Upper lobe of left lung (tissue), 6 donors: Measurements from ENCODE around the gene TCF7L2. TPM values are rescaled to one million over a fixed set of nuclear protein-coding genes. Genes with fewer than 3 reads are reported as not detected.
A peak's percentile ranks its signal among the peaks of the same experiment; 100 is the strongest.

ENCODE experiments used
- ATAC-seq, 2 donors: fragments of 200-7000 bp; cut with Tn5 transposase; one replicate each; pipeline ENCODE4 v1.9.1; 2022; ENCODE audit warnings: mild to moderate bottlenecking in 2 of 2, moderate library complexity in 2 of 2; ENCODE audit not compliant: low FRiP score in 2 of 2
- DNase-seq, 2 donors: peaks; one replicate each; pipeline ENCODE4 v3.0.0-alpha.2; 2019 to 2020
- H3K27ac ChIP-seq, 4 donors: fragments of 200-600 bp; sonication (generic); one replicate each; pipeline ENCODE4 v1.5.1; 2016 to 2019
- H3K27me3 ChIP-seq, 4 donors: fragments of 200-600 bp; sonication (generic); one replicate each; pipeline ENCODE4 v1.5.1; 2017 to 2019
- H3K36me3 ChIP-seq, 4 donors: fragments of 200-600 bp; sonication (generic); one replicate each; pipeline ENCODE4 v1.5.1; 2016 to 2019
- H3K4me1 ChIP-seq, 4 donors: fragments of 200-600 bp; sonication (generic); one replicate each; pipeline ENCODE4 v1.5.1; 2018 to 2019
- H3K4me3 ChIP-seq, 4 donors: fragments of 200-600 bp; sonication (generic); one replicate each; pipeline ENCODE4 v1.5.1; 2017 to 2019; ENCODE audit warnings: mild to moderate bottlenecking in 2 of 4, moderate library complexity in 1 of 4
- H3K9me3 ChIP-seq, 4 donors: fragments of 200-600 bp; sonication (generic); one replicate each; pipeline ENCODE4 v1.5.1; 2018 to 2019
- EP300 ChIP-seq, 4 donors: sonication (generic); formaldehyde crosslinking; IDR thresholded peaks; one replicate each; pipeline ENCODE4 v1.5.1; 2017; ENCODE audit warnings: antibody characterized with exemption in 4 of 4, control low read depth in 2 of 4
- POLR2A ChIP-seq, 4 donors: fragments of 450-650 bp; IDR thresholded peaks; one replicate each; pipeline ENCODE4 v1.5.1; 2016 to 2017; ENCODE audit warnings: antibody characterized with exemption in 4 of 4, mild to moderate bottlenecking in 2 of 4
- POLR2AphosphoS5 ChIP-seq, 2 donors: sonication (generic); formaldehyde crosslinking; IDR thresholded peaks; one replicate each; pipeline ENCODE4 v1.5.1; 2017; ENCODE audit warnings: antibody characterized with exemption in 2 of 2
- WGBS, 2 donors: methylation state at CpG; one replicate each; pipeline ENCODE4 v1.1.5; 2017 to 2018; 5-methylcytosine and 5-hydroxymethylcytosine counted together
- total RNA-seq, 6 donors: library from RNA; depleted of rRNA in 4 of 6; stranded (reverse); fragments of >200 nt in 4 of 6; gene quantifications; one replicate each; pipeline versions ENCODE4 v1.1.0 to v1.2.1, GENCODE V29; 2016 to 2021
- TF ChIP-seq, protein P1 (sequence below), 6 experiments: fragments of 450-650 bp in 4 of 6; fragments of 200-600 bp in 2 of 6; sonication (generic) in 2 of 6; IDR thresholded peaks; one replicate each; pipeline ENCODE4 v1.5.1; 2016 to 2019; ENCODE audit warnings: antibody characterized with exemption in 6 of 6
- donor health status: DM: no; HTN: no; CAD: no; lungs with moderate emphysema.
- donor health status: DM: no; HTN: yes; CAD: no; lungs with severe emphysema.

The TCF7L2 gene
- total RNA-seq, 6 donors from 2014 or later, result 15.5 to 80.3 (median 48.1) TPM

DNA sequence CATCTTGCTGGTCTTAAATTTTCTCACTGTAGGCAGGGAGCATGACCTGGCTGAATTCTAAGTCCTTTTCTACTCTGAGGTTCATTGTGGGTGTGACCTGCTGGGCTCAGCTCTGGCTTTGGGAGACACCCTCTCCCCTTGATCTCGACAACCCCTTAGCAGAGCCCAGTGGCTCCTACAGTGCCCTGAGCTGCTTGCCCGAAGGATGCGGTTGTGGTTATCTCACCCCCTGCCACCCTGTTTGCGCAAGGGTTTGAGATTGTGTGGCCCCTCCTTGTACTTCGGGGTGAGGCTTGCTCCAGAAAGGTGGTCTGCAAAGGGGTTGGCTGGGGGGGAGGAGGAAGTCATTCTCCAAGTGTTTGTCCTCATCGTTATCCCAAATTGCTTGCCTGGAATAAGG is 55.3 kb downstream of the TCF7L2 start:
- Histone ChIP-seq H3K27ac (no peak overlapping the region), H3K4me1 (peaks cover 13 to 43% (median 25%) of the 10 kb centered on the region in 4 donors), H3K9me3 (no peaks in the 10 kb centered on the region), H3K4me3 (no peak overlapping the region), H3K36me3 (no peaks in the 10 kb centered on the region), H3K27me3 (no peaks in the 10 kb centered on the region)
- TF ChIP-seq, protein P1, sequence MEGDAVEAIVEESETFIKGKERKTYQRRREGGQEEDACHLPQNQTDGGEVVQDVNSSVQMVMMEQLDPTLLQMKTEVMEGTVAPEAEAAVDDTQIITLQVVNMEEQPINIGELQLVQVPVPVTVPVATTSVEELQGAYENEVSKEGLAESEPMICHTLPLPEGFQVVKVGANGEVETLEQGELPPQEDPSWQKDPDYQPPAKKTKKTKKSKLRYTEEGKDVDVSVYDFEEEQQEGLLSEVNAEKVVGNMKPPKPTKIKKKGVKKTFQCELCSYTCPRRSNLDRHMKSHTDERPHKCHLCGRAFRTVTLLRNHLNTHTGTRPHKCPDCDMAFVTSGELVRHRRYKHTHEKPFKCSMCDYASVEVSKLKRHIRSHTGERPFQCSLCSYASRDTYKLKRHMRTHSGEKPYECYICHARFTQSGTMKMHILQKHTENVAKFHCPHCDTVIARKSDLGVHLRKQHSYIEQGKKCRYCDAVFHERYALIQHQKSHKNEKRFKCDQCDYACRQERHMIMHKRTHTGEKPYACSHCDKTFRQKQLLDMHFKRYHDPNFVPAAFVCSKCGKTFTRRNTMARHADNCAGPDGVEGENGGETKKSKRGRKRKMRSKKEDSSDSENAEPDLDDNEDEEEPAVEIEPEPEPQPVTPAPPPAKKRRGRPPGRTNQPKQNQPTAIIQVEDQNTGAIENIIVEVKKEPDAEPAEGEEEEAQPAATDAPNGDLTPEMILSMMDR (IDR thresholded peaks at IDR 0.05), result no peak
- TF ChIP-seq EP300 (IDR thresholded peaks at IDR 0.05), result no peak
- no peak for TF ChIP-seq POLR2AphosphoS5 (IDR thresholded peaks at IDR 0.05)
- no peak for TF ChIP-seq POLR2A (IDR thresholded peaks at IDR 0.05)
- 59 to 62% methylated on average over 6 of the region's 6 CpGs for whole genome bisulfite sequencing, 2 donors
- DNase-seq (no peak), ATAC-seq (no peak)

DNA sequence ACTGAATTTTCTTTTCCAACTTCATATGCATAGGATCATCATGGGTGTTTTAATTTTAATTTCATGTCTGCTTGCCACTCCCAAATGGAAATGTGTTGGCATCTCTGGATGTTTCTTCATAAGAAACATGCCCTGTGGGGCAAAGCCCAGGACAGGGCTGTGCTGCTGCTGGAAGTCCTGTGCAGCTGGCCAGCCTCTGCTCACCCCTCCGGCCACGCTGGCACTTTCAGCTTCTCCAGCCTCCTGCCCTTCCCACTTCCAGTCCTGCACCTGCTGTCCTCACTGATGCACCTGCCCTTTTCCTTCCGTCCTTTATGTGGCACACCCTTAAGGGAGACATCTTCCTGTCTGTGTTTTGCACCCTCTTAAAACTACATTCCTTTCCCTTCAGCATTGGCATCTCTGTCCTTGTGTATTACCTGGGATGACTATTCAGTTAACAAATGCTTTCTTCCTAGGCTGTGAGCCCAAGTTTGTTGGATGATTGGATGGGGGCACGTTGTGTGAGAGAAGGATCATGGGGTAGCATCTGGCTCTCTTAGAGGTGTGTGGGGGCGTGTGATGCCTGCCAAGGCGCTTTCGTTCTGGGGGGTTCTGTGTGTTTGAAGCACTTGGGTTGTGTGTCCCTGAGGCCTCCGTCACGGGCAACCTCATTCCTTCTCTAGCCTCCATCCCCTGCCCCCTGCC is 56.8 kb downstream of the TCF7L2 start:
- Histone ChIP-seq H3K4me1 (peaks cover 8 to 37% (median 21%) of the 10 kb centered on the region in 4 donors), H3K36me3 (no peaks in the 10 kb centered on the region), H3K27ac (no peak overlapping the region), H3K9me3 (no peaks in the 10 kb centered on the region), H3K4me3 (no peak overlapping the region), H3K27me3 (no peaks in the 10 kb centered on the region)
- 82 to 88% methylated on average over 8 to 9 of the region's 9 CpGs for WGBS, 2 donors
- peak in 1 of 2 donors; percentile 32 for DNase-seq
- no peak for TF ChIP-seq EP300 (IDR thresholded peaks at IDR 0.05)
- TF ChIP-seq, protein P1 (IDR thresholded peaks at IDR 0.05), result no peak
- no peak for TF ChIP-seq POLR2A (IDR thresholded peaks at IDR 0.05)
- no peak for TF ChIP-seq POLR2AphosphoS5 (IDR thresholded peaks at IDR 0.05)
- no peak for ATAC-seq

DNA sequence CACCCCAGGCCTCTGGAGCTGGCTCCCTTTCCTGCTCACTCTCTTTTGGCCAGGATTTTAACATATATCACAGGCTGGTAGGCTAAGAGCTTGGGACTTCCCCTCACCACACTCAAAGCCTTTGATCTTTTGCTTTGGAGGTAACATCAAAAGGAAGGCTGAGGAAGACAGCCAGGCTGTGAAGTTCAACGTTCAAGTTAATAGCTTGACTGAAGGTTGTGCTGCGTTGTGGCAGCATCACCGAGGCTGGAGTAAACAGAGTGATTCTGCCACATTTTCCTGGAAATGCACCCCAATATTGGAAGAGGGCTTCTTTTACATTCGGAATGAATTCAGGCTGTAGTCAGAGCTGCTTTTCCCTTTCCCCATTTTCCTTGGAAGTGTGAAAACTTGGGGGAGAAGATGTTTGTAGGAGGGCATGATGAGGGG is 57.3 kb downstream of the TCF7L2 start:
- Histone ChIP-seq H3K4me1 (peaks cover 8 to 37% (median 21%) of the 10 kb centered on the region in 4 donors), H3K9me3 (no peaks in the 10 kb centered on the region), H3K27me3 (no peaks in the 10 kb centered on the region), H3K4me3 (no peak overlapping the region), H3K36me3 (no peaks in the 10 kb centered on the region), H3K27ac (no peak overlapping the region)
- ATAC-seq (no peak), DNase-seq (no peak)
- WGBS, 2 donors, result 36 to 66% methylated on average over 4 of the region's 4 CpGs
- TF ChIP-seq EP300 (IDR thresholded peaks at IDR 0.05) (no peak), POLR2A (IDR thresholded peaks at IDR 0.05) (no peak), POLR2AphosphoS5 (IDR thresholded peaks at IDR 0.05) (no peak)
- TF ChIP-seq, protein P1 (IDR thresholded peaks at IDR 0.05), result no peak

DNA sequence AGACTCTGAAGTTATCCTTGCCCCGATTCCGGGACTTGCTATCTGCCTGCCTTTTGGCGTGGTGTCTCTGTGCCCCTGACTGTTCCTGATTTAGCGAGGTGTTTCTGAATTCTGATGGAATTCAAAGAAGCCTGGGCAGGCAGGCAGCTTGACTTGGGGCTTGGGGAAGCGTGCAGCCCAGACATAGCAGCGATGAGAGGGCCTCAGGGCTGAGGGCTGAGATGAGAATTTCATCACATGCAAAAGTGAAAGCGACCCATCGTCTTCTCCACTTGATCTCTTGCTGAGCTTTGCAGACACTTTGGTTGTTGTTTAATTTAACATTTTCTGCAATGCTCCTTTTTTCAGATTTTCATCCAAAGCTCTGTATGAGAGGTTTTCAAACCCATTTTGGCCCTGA is 57.8 kb downstream of the TCF7L2 start:
- H3K9me3 ChIP-seq, result no peaks in the 10 kb centered on the region
- ATAC-seq (no peak), DNase-seq (no peak)
- H3K27me3 ChIP-seq, result no peaks in the 10 kb centered on the region
- no peaks in the 10 kb centered on the region for H3K36me3 ChIP-seq
- no peak overlapping the region for H3K27ac ChIP-seq
- no peak overlapping the region for H3K4me3 ChIP-seq
- 54 to 63% methylated on average over 8 of the region's 8 CpGs for WGBS, 2 donors
- TF ChIP-seq POLR2AphosphoS5 (IDR thresholded peaks at IDR 0.05) (no peak), POLR2A (IDR thresholded peaks at IDR 0.05) (no peak), EP300 (IDR thresholded peaks at IDR 0.05) (no peak)
- TF ChIP-seq, protein P1 (IDR thresholded peaks at IDR 0.05), result no peak
- peaks cover 8 to 37% (median 21%) of the 10 kb centered on the region in 4 donors for H3K4me1 ChIP-seq
